Stimulated activated CD8-positive, alpha-beta memory T cell treated with anti-CD3 and anti-CD28 coated beads, Interleukin-4, amount 100 ng/mL, for 1 hour (primary cell): ENCODE measurements around the gene SH3BP5L.

Experiments used
- DNase-seq, 2 donors: peaks; one replicate each; pipeline ENCODE4 v3.0.0-alpha.2; 2020; ENCODE audit warnings: low read depth in 2 of 2, low spot score in 1 of 2

The SH3BP5L gene

GRCh38 chr1:248851390-248851789, 25.7 kb upstream of the SH3BP5L start:
- DNase-seq = no peak

- no peak for DNase-seq
These were observed 25.0 kb upstream of the SH3BP5L start for GRCh38 chr1:248850536-248851251.

- DNase-seq = no peak
These were observed 24.4 kb upstream of the SH3BP5L start for GRCh38 chr1:248850124-248850523.

DNA sequence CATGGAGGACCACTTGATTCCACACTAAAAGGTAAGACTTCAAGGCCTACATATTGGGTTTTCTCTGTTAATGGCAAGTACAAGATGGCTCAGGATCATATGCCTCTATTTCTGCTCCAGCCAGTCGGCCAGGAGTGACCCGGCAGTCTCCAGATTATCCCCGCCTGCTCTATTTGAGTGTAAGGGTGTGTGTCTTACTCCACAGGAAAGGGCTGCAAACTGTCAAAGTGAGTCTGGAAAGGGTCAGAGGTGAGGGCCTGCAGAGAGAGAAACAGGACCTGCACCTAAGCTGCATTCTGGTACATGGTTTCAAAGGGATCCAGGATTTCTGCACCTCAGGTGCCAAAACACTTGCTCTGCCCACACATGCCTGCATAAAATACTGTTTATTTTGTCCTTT, 23.9 kb upstream of the SH3BP5L start:
- DNase-seq = no peak

DNA sequence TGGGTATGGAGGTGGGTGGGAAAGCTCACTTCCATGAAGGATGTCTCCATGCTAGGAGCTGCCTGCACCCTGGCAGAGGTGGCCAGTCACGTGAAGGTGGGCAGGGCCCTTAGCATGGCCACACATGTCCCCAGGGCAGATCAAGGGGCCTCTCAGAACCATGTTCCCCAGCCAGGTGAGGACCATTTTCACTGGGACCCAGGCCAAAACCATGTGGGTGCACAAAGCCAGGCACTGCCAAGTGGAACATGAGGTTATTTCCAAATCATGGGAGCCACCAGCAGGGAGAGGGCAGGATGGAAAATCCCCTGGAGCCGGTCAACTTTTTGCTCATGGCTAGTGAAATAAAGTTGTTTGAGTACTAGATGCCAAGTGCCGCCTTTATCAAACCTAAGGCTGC, 23.4 kb upstream of the SH3BP5L start:
- DNase-seq = no peak

GRCh38 chr1:248848602-248849001, 22.9 kb upstream of the SH3BP5L start:
- DNase-seq = no peak

GRCh38 chr1:248847956-248848561, 22.3 kb upstream of the SH3BP5L start:
- no peak for DNase-seq

DNA sequence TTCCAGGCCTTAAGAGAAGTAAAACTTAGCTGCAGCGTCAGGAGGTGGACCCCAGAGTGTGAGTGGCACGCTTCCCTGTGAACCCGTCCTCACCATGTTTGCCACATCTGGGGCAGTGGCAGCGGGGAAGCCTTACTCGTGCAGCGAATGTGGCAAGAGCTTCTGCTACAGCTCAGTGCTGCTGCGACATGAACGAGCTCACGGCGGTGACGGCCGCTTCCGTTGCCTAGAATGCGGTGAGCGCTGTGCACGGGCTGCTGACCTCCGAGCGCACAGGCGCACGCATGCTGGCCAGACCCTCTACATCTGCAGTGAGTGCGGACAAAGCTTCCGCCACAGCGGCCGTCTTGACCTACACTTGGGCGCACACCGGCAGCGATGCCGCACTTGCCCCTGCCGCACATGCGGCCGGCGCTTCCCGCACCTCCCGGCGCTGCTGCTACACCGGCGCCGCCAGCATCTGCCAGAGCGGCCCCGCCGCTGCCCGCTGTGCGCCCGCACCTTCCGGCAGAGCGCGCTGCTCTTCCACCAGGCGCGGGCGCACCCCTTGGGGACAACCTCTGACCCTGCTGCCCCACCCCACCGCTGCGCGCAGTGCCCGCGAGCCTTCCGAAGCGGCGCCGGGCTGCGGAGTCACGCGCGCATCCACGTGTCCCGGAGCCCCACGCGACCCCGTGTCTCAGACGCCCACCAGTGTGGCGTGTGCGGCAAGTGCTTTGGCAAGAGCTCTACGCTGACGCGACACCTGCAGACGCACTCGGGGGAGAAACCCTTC, 21.7 kb upstream of the SH3BP5L start:
- DNase-seq = no peak

DNA sequence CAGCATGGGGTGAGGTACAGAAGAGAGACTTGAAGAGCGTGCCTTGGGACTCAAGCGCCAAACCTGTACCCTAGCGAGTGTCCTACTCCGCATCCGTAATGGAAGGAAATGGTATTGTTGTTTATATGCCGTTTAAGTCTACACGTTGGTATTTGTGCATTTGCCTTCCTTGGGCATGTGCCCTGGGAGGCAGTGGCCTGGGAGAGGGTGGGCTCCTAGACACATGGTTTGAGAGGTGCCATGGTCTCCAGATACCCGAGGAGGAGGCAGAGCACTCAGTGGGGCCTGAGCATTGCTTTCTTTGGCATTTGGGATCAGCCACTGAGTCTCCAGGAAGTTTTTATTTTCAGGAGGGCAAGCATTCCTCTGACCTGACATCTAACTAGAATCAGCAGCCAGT, 18.8 kb upstream of the SH3BP5L start:
- no peak for DNase-seq

- DNase-seq = no peak
These were observed 18.0 kb upstream of the SH3BP5L start for GRCh38 chr1:248843687-248844086.

DNA sequence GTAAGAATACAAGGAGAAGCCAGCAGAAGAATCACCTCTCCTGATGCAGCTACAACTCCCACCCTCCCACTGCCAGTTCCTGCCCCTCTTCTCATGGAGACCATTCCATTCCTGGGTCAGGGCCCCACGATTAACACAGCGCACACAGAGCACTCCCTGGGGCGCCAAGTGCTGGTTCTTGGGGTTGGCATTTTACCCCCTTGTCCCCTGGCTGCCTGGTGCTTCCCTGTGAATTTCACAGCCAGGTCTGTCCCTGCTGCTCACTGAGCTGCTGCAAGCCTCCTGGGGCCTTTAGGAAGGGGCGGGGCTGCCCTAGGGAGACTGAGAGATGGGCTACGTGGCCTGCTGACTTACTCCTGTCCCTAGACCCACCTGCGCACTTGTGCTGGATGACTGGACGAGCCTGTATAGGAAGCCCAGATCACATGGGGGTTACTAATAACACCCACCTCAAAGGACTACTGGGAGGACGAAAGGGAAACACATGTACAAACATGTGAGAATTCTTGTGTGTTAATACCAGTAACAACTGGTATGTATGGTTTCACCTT, 17.1 kb upstream of the SH3BP5L start:
- DNase-seq = no peak

DNA sequence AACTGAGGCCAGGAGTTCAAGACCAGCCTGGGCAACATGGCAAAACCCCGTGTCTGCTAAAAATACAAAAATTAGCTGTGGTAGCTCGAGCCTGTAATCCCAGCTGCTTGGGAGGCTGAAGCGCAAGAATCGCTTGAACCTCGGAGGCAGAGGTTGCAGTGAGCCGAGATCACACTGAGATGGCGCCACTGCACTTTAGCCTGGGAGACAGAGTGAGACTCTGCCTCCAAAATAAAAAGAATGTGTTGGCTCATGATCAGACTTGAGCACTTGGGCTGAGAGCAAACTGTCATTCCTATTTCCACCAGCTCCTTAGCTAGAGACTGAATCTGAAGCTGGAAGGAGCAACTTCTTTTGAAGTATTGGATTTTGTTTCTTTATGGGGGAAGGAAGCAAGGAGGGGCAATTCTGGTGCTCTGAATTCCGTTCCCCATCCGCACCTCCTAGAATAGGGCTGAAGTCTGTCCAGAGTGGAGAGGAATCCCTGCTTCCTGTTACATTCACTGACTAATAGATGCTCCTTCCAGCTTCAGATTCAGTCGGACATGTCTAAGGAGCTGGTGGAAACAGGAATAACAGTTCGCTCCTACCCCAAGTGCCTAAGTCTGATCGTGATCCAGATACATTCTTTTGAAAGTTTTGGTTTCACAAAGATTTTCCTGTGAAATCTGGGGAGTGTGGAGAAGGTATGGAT, 16.1 kb upstream of the SH3BP5L start:
- no peak for DNase-seq

GRCh38 chr1:248840946-248841345, 15.2 kb upstream of the SH3BP5L start:
- no peak for DNase-seq

- no peak for DNase-seq
These were observed 13.4 kb upstream of the SH3BP5L start for GRCh38 chr1:248839168-248839555.

- peak; percentile 70 to 72 for DNase-seq
These were observed 12.8 kb upstream of the SH3BP5L start for GRCh38 chr1:248838357-248839167.

DNA sequence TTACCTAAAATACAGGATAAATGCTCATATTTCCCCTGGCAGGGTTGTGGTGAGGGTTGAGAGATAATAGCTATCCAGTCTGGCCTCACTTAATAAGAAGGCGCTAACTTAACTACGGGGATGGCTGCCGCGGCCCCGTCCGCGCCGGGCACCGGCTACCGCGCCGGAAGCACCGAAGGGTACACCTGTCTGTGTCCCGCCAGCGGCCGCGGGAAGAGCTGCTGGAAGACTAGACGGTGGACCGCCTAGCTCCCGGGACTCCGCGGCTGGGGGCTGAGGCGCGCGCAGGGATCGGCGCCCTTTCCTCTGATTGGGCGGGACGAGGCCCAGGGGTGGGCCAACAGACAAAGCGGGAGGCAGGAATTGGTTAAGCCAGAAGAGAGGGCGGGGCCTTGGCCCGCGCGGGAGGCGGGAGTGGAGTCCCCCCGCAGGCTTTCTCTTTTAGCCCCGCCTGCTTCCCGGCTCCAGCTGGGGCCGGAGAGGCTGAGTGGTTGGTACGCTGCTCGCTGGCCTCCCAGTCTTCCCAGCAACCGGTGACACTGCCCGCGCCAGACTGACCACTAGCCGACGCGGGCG, 12.2 kb upstream of the SH3BP5L start, which contains the start of gene ZNF672:
ZNF672 (plus strand) TSS at position 444 of the 576 bp plus-strand sequence. CDS start 9,051 bp downstream, outside the sequence.
- peak; percentile 81 to 90 for DNase-seq

DNA sequence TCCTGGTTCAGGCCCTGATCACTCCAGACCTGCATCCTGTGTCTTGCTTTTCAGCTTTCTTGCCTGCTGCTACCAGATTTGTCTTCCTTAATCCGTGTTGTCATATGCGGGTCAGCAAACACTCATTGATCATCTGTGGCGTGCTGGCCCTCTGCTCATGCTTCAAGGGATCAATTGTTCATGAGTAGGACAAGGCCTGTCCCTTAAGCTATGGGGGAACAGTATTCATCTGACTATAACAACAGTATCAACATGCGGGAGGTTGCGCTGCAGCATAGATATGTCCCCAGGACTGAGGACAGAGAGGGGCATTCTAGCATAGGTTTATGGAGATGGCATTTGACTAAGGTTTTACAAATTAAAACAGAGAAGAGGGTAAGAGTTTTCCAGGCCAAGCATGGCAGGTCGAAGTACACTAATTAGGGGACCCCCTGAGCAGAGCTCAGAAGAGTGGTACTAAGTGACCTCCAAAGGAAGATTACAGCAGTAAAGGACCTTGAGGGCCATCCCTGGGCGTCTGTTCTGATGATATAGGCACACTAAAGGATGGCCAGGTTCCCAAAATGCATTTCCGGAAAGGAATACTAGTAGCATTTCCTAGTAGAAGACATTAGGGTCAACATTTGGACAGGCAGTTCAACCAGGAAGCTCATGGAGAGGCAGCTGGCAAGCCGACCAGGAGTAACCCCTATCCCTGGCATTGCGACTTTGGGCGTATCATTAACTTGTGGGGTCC, 11.5 kb upstream of the SH3BP5L start:
- DNase-seq = no peak

DNA sequence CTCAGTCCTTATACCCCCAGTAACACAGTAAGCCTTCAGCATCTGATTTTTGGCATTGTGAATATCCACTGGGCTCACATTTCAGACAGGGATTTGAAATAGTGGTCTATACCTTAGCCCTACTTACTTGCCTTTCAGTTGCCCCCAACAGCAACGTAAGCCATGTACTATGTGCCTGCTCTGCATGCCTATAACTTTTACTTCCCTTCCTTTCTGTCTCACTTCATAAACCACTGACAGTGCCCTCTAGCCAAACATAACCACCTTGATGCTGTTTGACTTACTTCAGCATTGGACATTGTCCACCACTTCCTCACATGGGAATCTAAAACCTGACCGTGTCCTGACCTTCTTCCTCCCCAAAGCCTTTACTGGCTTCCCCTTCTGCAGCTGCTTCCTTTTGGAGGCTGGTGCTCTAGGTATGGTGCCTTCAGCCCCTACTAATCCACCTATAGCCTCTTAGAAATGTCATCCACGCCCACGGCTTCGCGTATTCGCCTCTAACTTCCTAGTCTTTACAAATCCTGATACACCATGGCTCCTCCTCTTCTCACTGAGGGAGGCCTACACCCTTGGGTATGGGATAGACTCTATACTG, 8.7 kb upstream of the SH3BP5L start:
- DNase-seq = no peak

- DNase-seq = no peak
These were observed 6.1 kb upstream of the SH3BP5L start for GRCh38 chr1:248831842-248832241.
